Thoracic aorta (tissue), 2 donors: Measurements from ENCODE around the gene SGTB. TPM values are rescaled to one million over a fixed set of nuclear protein-coding genes. Genes with fewer than 3 reads are reported as not detected.

ENCODE experiments used
- ATAC-seq: fragments of 150-250 bp; one replicate; pipeline ENCODE4 v1.8.0; 2017; ENCODE audit warnings: low read depth; ENCODE audit not compliant: insufficient number of reproducible peaks, low FRiP score
- DNase-seq: peaks from one replicate; pipeline ENCODE4 v3.0.0-alpha.2; 2020; ENCODE audit warnings: low spot score
- H3K27ac ChIP-seq, 2 donors: fragments of 200-600 bp; sonication (generic); 1 replicate in 1 of 2; 2 replicates in 1 of 2; pipeline ENCODE4 v1.5.1; 2016; ENCODE audit warnings: mild to moderate bottlenecking in 2 of 2, moderate library complexity in 2 of 2
- H3K27me3 ChIP-seq: fragments of 200-600 bp; sonication (generic); replicated peaks from 2 replicates; pipeline ENCODE4 v1.6.0; 2016; ENCODE audit warnings: mild to moderate bottlenecking; ENCODE audit not compliant: insufficient read depth
- H3K36me3 ChIP-seq: fragments of 200-600 bp; sonication (generic); one replicate; pipeline ENCODE4 v1.5.1; 2016
- H3K4me1 ChIP-seq, 2 donors: fragments of 200-600 bp; sonication (generic); 1 replicate in 1 of 2; 2 replicates in 1 of 2; pipeline versions ENCODE4 v1.5.1 to v1.6.0; 2016; ENCODE audit warnings: low read depth in 2 of 2, mild to moderate bottlenecking in 1 of 2; ENCODE audit not compliant: control insufficient read depth in 1 of 2
- H3K4me3 ChIP-seq: fragments of 200-600 bp; sonication (generic); 2 replicates; pipeline ENCODE4 v1.5.1; 2016; ENCODE audit warnings: mild to moderate bottlenecking
- H3K9me3 ChIP-seq: fragments of 200-600 bp; sonication (generic); 2 replicates; pipeline ENCODE4 v1.5.1; 2016
- total RNA-seq, 2 donors: library from RNA; depleted of rRNA; stranded (reverse); fragments of >200 nt; gene quantifications; one replicate each; pipeline versions ENCODE4 v1.1.0 to v1.2.3, GENCODE V29; 2016
- TF ChIP-seq, protein P1 (sequence below): fragments of 200-600 bp; sonication (generic); IDR thresholded peaks from one replicate; pipeline ENCODE4 v1.5.1; 2019; ENCODE audit warnings: antibody characterized with exemption

SGTB gene
- total RNA-seq, 2 donors from 2014 or later, result 24.3 to 26.4 TPM

GRCh38 chr5:65766781-65767180, 44.9 kb upstream of the SGTB start:
- no peaks in the 10 kb centered on the region for H3K9me3 ChIP-seq

GRCh38 chr5:65766175-65766574, 44.3 kb upstream of the SGTB start:
- TF ChIP-seq, protein P1, sequence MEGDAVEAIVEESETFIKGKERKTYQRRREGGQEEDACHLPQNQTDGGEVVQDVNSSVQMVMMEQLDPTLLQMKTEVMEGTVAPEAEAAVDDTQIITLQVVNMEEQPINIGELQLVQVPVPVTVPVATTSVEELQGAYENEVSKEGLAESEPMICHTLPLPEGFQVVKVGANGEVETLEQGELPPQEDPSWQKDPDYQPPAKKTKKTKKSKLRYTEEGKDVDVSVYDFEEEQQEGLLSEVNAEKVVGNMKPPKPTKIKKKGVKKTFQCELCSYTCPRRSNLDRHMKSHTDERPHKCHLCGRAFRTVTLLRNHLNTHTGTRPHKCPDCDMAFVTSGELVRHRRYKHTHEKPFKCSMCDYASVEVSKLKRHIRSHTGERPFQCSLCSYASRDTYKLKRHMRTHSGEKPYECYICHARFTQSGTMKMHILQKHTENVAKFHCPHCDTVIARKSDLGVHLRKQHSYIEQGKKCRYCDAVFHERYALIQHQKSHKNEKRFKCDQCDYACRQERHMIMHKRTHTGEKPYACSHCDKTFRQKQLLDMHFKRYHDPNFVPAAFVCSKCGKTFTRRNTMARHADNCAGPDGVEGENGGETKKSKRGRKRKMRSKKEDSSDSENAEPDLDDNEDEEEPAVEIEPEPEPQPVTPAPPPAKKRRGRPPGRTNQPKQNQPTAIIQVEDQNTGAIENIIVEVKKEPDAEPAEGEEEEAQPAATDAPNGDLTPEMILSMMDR, result no peak
- Histone ChIP-seq H3K9me3 (no peaks in the 10 kb centered on the region), H3K27me3 (no peaks in the 10 kb centered on the region), H3K36me3 (no peaks in the 10 kb centered on the region), H3K4me3 (no peak overlapping the region), H3K4me1 (peaks cover 6% of the 10 kb centered on the region in 2 donors), H3K27ac (no peak overlapping the region)
- DNase-seq, result no peak
- ATAC-seq, result no peak

More at GRCh38 chr5:65766781-65767180, 44.9 kb upstream of the SGTB start:
- ATAC-seq (no peak), DNase-seq (no peak)
- Histone ChIP-seq H3K27ac (no peak overlapping the region), H3K27me3 (no peaks in the 10 kb centered on the region), H3K4me3 (no peak overlapping the region), H3K36me3 (no peaks in the 10 kb centered on the region), H3K4me1 (peaks cover 6% of the 10 kb centered on the region in 2 donors)
- TF ChIP-seq, protein P1, result no peak

- Histone ChIP-seq H3K27me3 (no peaks in the 10 kb centered on the region), H3K4me3 (no peak overlapping the region), H3K9me3 (no peaks in the 10 kb centered on the region), H3K36me3 (no peaks in the 10 kb centered on the region), H3K4me1 (peaks cover 6% of the 10 kb centered on the region in 2 donors), H3K27ac (no peak overlapping the region)
- TF ChIP-seq, protein P1, result no peak
- DNase-seq, result no peak
- no peak for ATAC-seq
These were observed 43.7 kb upstream of the SGTB start for GRCh38 chr5:65765582-65765981.

DNA sequence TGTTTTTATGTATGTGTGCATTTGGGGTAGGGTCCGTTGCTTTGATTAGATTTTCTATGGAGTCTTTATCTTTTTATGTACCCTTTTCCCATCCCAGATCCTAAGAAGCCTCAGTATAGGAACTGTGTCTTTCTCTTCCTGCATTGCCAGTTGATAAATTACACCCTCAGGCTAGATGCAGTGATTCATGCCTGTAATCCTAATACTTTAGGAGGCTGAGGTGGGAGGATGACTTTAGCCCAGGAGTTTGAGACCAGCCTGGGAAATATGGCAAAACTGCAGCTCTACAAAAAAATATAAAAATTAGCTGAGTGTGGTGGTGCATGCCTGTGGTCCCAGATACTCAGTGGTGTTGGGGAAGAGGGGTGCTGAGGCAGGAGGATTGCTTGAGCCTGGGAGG, 40.3 kb upstream of the SGTB start:
- ATAC-seq (no peak), DNase-seq (no peak)
- Histone ChIP-seq H3K4me3 (no peak overlapping the region), H3K9me3 (no peaks in the 10 kb centered on the region), H3K27me3 (no peaks in the 10 kb centered on the region), H3K36me3 (no peaks in the 10 kb centered on the region), H3K4me1 (no peaks in the 10 kb centered on the region), H3K27ac (no peak overlapping the region)
- TF ChIP-seq, protein P1, result no peak

DNA sequence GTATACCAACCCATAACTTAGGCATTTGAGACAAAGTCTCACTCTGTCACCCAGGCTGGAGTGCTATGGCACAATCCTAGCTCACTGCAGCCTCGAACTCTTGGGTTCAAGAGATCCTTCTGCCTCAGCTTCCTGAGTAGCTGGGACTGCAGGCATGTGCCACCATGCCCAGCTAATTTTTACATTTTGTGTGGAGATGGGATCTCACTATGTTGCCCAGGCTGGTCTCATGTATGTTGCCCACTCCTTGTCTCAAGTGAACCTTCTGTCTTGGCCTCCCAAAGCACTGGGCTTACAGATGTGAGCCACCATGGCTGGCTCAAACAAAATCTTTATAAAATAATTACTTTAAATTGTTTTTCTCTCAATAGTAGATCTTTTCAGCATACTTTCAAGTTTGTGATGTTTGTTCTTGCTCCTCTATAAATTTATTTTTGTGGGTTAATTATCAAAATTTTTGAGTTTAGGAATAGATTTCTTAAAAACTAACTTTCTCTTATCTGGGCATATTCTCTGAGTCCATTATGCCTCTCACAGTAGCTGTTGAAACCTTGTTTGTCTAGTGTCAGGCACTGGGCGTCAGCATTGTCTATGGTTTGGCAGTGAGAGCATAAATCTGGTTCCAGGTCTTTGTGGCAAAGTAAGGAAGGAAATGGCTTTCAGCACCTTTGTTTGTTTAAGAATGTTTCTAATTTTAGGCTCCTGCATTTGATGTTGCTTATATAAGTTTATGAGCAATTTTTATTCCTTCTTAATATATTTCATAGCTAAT, 38.8 kb upstream of the SGTB start:
- TF ChIP-seq, protein P1, result no peak
- DNase-seq (no peak), ATAC-seq (no peak)
- no peaks in the 10 kb centered on the region for H3K4me1 ChIP-seq
- H3K4me3 ChIP-seq, result no peak overlapping the region
- H3K9me3 ChIP-seq, result no peaks in the 10 kb centered on the region
- no peak overlapping the region for H3K27ac ChIP-seq
- no peaks in the 10 kb centered on the region for H3K36me3 ChIP-seq
- H3K27me3 ChIP-seq, result no peaks in the 10 kb centered on the region
